ENCODE results near the gene IGSF10.

DNA sequence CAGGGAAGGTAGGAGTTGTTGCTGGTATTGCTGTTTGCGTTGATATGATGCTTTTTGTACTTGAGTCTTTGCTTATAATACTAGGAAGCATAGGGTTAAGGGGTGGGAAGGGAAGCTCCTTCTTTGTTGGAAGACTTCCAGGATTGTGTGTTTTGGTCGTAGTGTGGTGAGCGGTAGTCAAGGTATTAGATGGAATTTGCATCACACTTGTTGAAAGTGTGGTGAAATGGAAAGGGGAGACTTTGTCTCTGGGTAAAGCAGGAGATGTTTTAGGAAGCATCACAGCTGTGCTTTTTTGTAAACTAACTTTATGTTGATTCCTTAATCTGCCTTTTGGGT, 14.9 kb downstream of the IGSF10 start:
- TF ChIP-seq EP300 (IDR thresholded peaks at IDR 0.05; ENCODE audit: borderline replicate concordance) = no peak
- TF ChIP-seq, protein P1, sequence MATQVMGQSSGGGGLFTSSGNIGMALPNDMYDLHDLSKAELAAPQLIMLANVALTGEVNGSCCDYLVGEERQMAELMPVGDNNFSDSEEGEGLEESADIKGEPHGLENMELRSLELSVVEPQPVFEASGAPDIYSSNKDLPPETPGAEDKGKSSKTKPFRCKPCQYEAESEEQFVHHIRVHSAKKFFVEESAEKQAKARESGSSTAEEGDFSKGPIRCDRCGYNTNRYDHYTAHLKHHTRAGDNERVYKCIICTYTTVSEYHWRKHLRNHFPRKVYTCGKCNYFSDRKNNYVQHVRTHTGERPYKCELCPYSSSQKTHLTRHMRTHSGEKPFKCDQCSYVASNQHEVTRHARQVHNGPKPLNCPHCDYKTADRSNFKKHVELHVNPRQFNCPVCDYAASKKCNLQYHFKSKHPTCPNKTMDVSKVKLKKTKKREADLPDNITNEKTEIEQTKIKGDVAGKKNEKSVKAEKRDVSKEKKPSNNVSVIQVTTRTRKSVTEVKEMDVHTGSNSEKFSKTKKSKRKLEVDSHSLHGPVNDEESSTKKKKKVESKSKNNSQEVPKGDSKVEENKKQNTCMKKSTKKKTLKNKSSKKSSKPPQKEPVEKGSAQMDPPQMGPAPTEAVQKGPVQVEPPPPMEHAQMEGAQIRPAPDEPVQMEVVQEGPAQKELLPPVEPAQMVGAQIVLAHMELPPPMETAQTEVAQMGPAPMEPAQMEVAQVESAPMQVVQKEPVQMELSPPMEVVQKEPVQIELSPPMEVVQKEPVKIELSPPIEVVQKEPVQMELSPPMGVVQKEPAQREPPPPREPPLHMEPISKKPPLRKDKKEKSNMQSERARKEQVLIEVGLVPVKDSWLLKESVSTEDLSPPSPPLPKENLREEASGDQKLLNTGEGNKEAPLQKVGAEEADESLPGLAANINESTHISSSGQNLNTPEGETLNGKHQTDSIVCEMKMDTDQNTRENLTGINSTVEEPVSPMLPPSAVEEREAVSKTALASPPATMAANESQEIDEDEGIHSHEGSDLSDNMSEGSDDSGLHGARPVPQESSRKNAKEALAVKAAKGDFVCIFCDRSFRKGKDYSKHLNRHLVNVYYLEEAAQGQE (IDR thresholded peaks at IDR 0.05; ENCODE audit: low read depth) = no peak
- TF ChIP-seq YY1 (IDR thresholded peaks at IDR 0.05; ENCODE audit: low read depth) = no peak
- no peak for TF ChIP-seq RAD21 (IDR thresholded peaks at IDR 0.05; ENCODE audit: low read depth)
- TF ChIP-seq FOXM1 (IDR thresholded peaks at IDR 0.05; ENCODE audit: borderline replicate concordance, low read depth) = no peak
- TF ChIP-seq CEBPB (IDR thresholded peaks at IDR 0.05) = no peak
- TF ChIP-seq, protein P2, sequence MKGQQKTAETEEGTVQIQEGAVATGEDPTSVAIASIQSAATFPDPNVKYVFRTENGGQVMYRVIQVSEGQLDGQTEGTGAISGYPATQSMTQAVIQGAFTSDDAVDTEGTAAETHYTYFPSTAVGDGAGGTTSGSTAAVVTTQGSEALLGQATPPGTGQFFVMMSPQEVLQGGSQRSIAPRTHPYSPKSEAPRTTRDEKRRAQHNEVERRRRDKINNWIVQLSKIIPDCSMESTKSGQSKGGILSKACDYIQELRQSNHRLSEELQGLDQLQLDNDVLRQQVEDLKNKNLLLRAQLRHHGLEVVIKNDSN (IDR thresholded peaks at IDR 0.05) = no peak
- TF ChIP-seq ZBTB7A (IDR thresholded peaks at IDR 0.05; ENCODE audit: low read depth) = no peak
- TF ChIP-seq CREB1 (IDR thresholded peaks at IDR 0.05; ENCODE audit: low read depth) = no peak
- TF ChIP-seq, protein P3, sequence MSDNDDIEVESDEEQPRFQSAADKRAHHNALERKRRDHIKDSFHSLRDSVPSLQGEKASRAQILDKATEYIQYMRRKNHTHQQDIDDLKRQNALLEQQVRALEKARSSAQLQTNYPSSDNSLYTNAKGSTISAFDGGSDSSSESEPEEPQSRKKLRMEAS (IDR thresholded peaks at IDR 0.05) = no peak
- no peak for TF ChIP-seq TAF1 (IDR thresholded peaks at IDR 0.05; ENCODE audit: low read depth)
- TF ChIP-seq EGR1 (IDR thresholded peaks at IDR 0.05) = no peak
- TF ChIP-seq NFIC (IDR thresholded peaks at IDR 0.05) = no peak
- TF ChIP-seq TCF12 (IDR thresholded peaks at IDR 0.05; ENCODE audit: low read depth) = no peak
